NCI-H510A (cell line): Measurements from ENCODE around the gene PTDSS2.

Experiments used
- DNase-seq: peaks from one replicate; lab custom pipeline; 2025; lab: John Stamatoyannopoulos, UW

PTDSS2 gene

DNA sequence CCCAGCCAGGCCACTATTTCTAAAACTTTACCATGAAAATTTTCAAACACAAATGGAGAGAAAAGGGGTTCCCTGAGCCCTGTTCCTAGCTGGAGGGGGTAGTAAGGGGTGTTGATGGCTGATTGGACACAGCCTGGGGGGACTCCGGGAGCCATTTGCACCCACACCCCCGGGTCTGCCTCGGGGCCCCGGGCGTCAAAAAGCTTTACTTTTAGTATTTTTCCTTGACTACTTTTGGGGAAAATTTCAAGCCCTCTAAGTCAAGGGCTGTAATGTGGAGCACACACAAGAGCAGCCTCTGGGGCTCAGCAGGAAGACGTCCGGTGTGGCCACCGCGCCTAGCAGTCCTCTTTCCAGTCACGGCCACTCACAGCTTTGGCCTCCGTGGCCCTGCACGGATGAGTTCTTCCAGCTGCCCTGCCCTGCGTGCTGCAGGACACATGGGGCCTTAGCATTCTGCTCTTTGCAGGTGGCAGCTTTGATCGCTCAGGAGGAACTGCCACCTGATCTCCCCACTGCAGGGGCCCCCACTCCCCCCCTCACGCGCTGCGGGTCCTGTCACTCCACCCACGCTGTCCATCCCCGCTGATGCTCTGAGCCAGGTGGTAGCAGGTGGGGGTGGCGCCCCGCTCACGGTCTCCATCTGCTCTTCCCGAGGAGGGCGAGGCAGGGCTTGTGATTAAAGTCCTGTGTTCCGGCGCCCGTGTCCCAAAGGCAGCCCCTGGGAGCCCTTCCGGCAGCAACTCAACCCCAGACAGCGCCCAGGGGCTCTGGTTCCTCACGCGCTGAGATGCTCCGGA, 42.5 kb downstream of the PTDSS2 start:
- no peak for DNase-seq

DNA sequence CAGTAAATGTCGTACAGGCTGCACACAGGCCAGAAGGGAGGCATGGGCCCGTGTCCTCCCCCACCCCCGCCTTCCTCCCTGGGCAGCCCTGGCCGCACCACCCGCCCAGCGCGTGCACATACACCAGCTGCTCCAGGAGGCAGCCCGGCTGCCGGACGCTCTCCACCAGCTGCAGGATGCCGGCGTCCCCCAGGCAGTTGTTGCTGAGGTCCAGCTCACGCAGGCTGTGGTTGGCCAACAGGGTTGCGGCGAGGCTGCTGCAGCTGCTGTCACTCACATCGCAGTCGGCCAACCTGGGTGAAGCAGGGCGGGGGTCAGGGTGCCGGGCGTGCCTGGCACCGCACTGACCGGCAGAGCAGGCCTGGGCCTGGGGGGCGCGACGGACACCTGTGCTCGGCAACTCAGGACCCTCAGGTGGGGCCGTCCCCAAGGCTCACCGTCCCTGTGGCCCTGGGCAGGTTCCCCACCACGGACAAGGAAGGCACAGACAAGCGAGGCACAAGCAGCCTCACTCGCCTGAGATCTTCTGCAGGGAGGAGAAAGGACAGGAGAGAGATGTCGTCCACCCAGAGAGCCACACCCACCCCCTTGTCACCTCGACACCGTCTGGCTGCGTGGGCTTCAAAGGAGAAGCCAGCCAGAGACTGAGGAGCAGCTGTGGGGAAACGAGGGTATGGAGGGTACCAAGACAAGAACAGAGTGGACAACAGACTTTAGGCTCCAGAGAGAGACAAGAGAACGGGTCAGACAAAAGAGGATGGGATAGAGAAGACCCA, 44.9 kb downstream of the PTDSS2 start:
- DNase-seq: no peak

DNA sequence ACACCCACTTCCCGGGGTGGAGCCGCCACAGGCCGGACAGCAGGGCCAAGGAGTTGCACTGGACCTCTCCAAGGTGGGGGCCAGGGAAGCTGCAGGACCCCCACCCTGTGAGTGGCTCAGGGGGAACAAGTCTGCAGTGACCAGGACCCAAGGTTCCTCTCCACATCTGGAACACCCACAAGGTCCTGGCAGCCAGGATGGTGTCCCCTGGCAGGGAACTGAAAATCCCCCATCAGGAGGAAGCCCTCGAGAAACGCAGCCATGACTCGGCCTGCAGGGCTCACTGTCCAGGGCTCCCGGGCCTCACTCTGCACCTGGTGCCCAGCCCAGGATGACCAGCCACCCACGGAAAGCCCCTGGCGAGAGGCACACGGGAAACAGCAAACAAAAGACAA, 45.5 kb downstream of the PTDSS2 start:
- DNase-seq: no peak

- DNase-seq: no peak
Measured at GRCh38 chr11:496834-497564, 46.9 kb downstream of the PTDSS2 start.

DNA sequence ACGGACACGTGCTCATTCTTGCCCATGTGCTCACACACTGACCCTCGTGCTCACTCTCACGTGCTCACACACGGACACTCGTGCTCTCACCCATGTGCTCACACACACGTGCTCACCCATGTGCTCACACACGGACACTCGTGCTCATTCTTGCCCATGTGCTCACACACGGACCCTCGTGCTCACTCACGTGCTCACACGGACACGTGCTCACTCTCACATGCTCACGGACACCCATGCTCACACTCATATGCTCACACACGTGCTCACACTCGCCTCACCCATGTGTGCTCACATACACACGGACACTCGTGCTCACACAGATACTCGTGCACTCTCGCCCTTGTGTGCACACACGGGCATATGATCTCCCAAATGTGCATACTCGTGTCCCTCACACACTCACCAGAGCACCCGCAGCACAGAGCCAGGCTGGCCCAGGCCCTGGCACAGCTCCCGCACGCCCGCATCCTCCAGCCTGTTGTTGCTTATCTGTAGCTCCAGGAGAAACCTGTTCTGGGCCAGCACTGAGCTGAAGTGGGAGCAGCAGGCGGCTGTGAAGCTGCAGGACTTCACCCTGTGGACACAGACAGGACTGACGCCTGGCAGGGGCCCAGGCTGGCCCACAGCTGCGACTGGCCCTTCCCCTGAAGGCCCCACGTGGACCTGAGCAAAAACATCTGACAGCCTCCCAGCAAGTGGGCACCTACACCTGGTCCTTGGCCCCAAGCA, 47.7 kb downstream of the PTDSS2 start:
- DNase-seq: no peak

DNA sequence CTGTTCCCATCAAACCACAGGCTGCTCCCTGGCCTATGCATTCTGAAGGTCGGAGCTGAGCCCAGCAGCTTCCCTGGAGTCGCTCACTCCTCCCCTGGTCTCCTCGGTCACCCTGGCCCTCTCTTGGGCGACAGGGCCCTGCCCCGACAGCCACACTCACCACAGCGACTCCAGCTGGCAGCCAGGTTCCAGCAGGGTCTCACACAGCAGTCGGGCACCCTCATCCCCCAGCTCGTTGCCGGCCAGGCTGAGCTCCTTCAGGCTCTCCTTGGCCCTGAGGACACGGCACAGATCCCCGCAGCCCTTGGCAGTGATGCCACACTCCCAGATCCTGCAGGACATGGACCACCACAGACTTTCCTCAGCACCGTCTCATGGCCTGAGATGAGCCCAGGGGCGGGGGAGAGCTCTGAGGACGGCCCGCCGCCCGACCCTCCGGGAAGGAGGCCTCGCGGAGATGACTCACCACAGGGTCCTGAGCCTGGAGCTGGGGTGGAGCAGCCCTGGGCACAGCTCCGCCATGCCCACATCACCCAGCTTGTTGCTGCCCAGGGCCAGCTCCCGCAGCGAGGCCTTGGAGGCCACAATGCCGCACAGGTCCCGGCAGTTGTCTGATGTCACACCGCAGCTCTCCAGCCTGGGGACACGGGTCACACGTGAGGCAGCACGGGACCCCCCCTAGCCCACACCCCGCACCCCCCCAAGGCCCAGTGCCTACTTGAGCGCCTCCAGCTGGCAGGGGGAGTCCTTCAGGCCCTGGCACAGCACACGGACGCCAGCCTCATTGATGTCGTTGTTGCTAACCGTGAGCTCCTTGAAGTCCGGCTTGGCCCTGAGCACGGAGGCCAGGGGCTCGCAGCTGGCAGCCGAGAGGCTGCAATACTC, 48.5 kb downstream of the PTDSS2 start:
- no peak for DNase-seq

GRCh38 chr11:499201-500076, 49.4 kb downstream of the PTDSS2 start:
- DNase-seq: no peak

GRCh38 chr11:501001-501682, 51.1 kb downstream of the PTDSS2 start:
- no peak for DNase-seq

DNA sequence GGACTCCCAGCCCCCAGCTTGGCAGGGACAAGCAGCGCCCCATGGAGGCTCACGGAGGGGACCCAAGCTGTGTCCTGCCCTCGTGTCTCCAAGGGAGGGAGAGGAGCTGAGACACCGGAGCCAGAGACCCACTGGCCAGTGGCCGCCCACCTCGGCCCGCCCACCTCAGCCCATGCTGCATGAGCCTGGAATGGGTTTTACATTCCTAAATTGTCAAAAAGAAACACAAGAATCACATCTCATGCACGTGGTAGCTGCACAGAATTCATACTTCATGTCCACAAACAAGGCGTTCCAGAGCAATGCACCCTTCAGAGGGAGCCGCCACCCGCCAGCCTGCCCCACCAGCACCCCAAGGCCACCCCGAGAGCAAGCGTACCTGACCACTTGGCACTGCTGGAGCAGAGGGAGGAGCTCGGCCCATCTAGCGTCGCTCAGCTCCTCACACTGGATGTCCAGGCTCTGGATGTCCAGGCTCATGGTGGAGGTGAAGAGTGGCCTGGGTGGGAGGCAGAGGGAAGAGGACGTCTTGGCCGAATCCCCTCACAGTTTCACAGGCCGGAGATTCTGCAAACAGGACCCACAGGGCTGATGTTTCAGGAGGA, 51.7 kb downstream of the PTDSS2 start:
- no peak for DNase-seq

DNA sequence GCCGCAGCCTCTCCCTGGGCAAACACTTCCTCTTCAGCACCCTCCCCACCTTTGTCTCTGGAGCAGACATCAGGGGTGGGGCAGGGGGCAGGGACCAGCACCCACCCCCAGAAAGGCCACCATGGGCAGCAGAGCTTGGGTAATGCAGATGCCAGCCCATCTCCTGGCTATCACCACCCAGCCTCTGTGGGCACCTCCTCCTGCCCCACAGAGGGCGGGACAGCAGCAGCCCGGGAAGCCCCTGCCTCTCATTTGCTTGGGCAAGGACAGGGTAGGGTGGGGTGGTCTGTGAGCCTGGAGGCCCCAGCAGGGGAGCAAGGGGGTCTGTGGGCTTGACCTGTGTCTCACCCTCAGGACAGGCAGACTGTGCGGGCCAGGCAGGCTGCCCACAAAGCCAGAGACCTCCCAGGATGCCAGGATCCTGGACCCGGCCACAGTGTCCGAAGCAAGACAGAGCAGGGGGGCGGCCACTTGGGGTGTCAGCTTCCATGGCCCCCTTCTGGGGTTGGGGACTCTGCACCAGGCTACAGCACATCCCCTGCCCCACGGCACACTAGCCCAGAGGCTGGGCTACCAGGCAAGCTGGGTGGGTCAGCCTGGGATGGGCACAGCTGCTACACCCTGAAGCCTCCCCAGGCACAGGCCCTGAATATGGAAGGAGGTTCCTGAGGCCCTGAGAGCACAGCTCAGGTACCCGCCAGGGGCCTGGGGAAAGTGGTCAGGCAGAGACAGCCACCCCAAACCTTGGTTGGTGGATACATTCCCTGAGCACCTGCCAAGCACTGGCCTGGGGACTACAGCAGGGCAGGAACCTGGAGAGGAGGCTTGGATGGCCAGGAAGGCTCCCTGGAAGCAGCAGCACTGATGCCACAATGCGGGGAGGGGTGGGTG, 52.5 kb downstream of the PTDSS2 start:
- DNase-seq: no peak

DNA sequence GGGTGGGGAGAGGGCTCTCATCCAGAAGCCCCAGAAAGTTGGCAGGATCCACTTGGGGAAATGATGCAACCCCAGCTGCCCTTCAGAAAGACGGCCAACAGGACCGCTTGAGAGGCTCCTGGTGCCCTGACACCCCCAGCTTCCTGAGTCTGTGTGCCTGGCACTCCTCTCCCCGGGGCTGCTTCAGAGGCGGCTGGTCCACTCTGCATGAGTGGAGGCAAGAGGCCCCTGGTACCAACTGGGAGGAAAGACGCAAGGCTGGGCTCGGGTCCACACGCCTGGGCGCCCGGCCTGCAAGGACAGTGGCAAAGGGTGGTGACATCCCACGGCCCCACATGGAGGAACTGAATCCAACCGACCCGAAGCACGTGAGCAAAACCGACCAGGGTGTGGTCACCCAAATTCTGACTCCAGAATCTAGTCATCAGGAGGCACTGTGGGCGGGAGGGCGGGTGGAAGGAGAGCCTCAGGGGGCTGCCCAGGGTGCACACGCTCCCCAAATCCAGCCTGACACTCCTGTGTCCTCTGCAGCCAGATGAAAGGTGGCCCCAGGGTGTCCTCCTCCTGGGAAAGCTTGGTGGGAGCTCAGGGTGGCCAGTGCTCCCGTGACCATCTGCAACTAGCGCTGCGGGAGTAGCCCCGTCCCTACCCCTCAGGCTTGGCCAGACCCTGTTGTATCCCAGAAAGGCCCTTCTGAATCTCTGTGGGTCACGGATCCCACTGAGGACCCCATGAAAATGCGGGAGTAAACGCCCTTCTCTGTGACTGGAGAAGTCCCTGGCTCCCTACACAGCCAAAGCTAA, 53.3 kb downstream of the PTDSS2 start:
- DNase-seq: no peak

GRCh38 chr11:504053-504993, 54.2 kb downstream of the PTDSS2 start:
- no peak for DNase-seq

DNA sequence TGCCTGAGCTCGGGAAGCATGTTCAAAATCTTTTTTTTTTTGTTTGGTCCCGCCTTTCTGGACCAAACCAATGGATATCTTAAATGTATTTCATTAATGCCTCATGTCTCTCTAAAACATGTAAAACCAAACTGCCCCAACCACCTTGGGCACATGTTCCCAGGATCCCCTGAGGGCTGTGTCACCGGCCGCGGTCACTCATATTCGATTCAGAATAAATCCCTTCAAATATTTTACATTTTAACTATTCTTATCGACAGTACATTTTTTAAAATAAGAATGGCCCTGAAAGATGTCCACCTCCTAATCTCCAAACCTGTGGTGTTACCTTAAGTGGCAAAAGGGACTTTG, 54.9 kb downstream of the PTDSS2 start:
- no peak for DNase-seq

DNA sequence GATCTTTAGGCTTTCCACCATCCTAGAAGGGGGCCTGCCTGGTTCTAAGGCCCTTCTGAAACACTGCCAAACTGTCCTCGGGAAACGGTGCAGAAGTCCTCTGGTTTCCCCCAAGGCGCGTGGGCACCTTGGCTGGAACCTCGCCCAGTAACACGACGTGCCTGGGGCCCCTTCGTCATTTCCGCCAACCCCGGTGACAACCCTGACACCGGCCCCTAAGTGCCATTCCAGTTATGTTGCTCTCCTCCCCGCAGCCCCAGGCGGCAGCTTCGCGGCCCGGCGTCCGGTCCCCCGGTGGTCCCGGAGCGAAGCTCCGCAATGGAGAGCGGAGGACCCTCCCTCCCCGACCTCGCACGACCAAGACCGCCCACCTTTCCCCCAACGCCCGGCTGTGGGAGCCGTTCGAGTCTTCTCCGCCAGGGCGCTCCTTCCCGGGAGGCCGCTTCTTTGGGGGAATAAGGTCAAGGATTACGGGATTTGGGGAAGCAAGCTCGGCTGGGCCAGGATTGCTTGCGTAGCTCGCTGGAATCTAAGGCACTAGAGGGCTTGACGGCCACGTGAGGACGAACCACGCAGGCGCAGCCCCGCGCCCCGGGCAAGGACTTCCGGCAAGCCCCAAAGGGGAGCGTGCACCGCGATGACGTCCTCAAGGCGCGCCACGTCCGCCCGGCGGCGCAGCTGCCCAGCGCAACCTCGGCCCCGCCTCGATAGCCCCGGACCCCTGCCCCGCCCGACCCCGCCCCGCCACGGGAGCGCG, 56.3 kb downstream of the PTDSS2 start:
- peak; percentile 61 for DNase-seq

DNA sequence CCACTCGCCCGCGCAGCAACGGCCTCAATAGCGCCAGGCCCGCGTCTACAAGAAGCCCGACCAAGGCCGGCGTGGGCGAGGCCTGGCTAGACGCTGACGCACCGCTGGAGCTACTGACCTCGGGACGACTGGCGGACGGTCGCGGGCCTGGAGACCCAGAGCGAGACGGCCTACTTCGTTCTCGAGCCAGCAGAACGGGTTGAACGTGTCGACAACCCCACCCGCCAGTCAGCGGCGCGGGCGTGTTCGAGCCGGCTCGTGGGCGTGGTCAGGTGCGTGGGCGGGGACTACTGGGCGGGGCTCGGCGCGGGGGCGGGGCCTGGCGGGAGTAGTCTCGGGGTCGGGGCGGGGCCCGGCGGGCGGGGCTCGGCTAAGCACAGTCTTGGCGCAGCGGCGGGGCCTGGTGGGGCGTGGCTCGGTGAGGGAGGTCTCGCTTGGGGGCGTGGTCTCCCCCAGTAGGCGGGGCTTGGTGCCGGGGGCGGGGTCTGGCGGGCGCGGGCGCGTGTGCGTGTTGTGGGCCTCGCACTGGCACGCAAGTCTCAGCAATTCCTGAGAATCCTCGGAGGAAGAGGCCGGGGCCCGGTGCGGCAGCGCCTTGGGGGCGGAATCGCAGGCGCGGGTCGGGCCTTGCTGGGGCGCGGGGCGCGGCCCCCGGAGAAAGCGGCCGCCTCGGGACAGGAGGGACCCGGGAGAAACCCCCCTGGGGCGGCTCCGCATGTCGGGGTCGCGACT, 57.1 kb downstream of the PTDSS2 start, which contains the start of gene RNH1:
Gene RNH1 (minus strand): TSS at position 248 of the 732 bp plus-strand sequence. CDS start 5,080 bp downstream, outside the sequence.
- DNase-seq: peak; percentile 47
